HUES48 (cell line): ENCODE data around the gene TRAF7.

Experiments
- H3K27ac ChIP-seq: one replicate; pipeline ENCODE4 v1.7.0; 2013; ENCODE audit warnings: low read depth, low read length, inconsistent platforms
- H3K27me3 ChIP-seq: 2 replicates; pipeline ENCODE4 v1.6.1; 2013; ENCODE audit warnings: mild to moderate bottlenecking, low read length; ENCODE audit not compliant: control insufficient read depth, insufficient read depth
- H3K36me3 ChIP-seq: 2 replicates; pipeline ENCODE4 v1.6.1; 2013; ENCODE audit warnings: low read length; ENCODE audit not compliant: control insufficient read depth, insufficient read depth
- H3K4me1 ChIP-seq: 2 replicates; pipeline ENCODE4 v1.6.1; 2013; ENCODE audit warnings: mild to moderate bottlenecking, low read length; ENCODE audit not compliant: control insufficient read depth, insufficient read depth
- H3K4me3 ChIP-seq: 2 replicates; pipeline ENCODE4 v1.5.1; 2013; ENCODE audit warnings: mild to moderate bottlenecking, low read depth, low read length
- H3K9ac ChIP-seq: 2 replicates; pipeline ENCODE4 v1.6.1; 2013; ENCODE audit warnings: mild to moderate bottlenecking, low read depth, low read length, moderate library complexity
- H3K9me3 ChIP-seq: 2 replicates; pipeline ENCODE4 v1.6.1; 2013; ENCODE audit warnings: low read length; ENCODE audit not compliant: control insufficient read depth, insufficient read depth

The TRAF7 gene

GRCh38 chr16:2172688-2173335 is 17.2 kb downstream of the TRAF7 start:
- no peaks in the 10 kb centered on the region for H3K27me3 ChIP-seq
- H3K4me1 ChIP-seq: no peaks in the 10 kb centered on the region
- no peak overlapping the region for H3K27ac ChIP-seq
- H3K9me3 ChIP-seq: no peaks in the 10 kb centered on the region
- no peak overlapping the region for H3K9ac ChIP-seq
- H3K4me3 ChIP-seq: no peak overlapping the region
- H3K36me3 ChIP-seq: peaks cover 77% of the 10 kb centered on the region

- H3K27me3 ChIP-seq: no peaks in the 10 kb centered on the region
- H3K36me3 ChIP-seq: peaks cover 72% of the 10 kb centered on the region
- no peaks in the 10 kb centered on the region for H3K4me1 ChIP-seq
- no peak overlapping the region for H3K27ac ChIP-seq
- no peak overlapping the region for H3K9ac ChIP-seq
- no peaks in the 10 kb centered on the region for H3K9me3 ChIP-seq
- no peak overlapping the region for H3K4me3 ChIP-seq
These were observed 17.8 kb downstream of the TRAF7 start for GRCh38 chr16:2173366-2173765.

GRCh38 chr16:2173916-2174315 is 18.3 kb downstream of the TRAF7 start:
- Histone ChIP-seq H3K9ac (no peak overlapping the region), H3K36me3 (peaks cover 67% of the 10 kb centered on the region), H3K27ac (no peak overlapping the region), H3K9me3 (no peaks in the 10 kb centered on the region), H3K4me3 (no peak overlapping the region), H3K4me1 (no peaks in the 10 kb centered on the region), H3K27me3 (no peaks in the 10 kb centered on the region)

GRCh38 chr16:2174396-2175131 is 19.0 kb downstream of the TRAF7 start:
- Histone ChIP-seq H3K27ac (no peak overlapping the region), H3K4me1 (no peaks in the 10 kb centered on the region), H3K36me3 (peaks cover 62% of the 10 kb centered on the region), H3K9me3 (no peaks in the 10 kb centered on the region), H3K9ac (no peak overlapping the region), H3K4me3 (no peak overlapping the region), H3K27me3 (no peaks in the 10 kb centered on the region)

GRCh38 chr16:2175454-2175853 is 19.9 kb downstream of the TRAF7 start:
- no peak overlapping the region for H3K4me3 ChIP-seq
- no peaks in the 10 kb centered on the region for H3K9me3 ChIP-seq
- peaks cover 61% of the 10 kb centered on the region for H3K36me3 ChIP-seq
- no peaks in the 10 kb centered on the region for H3K4me1 ChIP-seq
- H3K27ac ChIP-seq: no peak overlapping the region
- no peak overlapping the region for H3K9ac ChIP-seq
- no peaks in the 10 kb centered on the region for H3K27me3 ChIP-seq

- no peaks in the 10 kb centered on the region for H3K27me3 ChIP-seq
- H3K27ac ChIP-seq: no peak overlapping the region
- no peaks in the 10 kb centered on the region for H3K4me1 ChIP-seq
- H3K36me3 ChIP-seq: peaks cover 58% of the 10 kb centered on the region
- no peak overlapping the region for H3K9ac ChIP-seq
- no peak overlapping the region for H3K4me3 ChIP-seq
- H3K9me3 ChIP-seq: no peaks in the 10 kb centered on the region
These were observed 20.5 kb downstream of the TRAF7 start for GRCh38 chr16:2176047-2176446.

- Histone ChIP-seq H3K4me3 (no peak overlapping the region), H3K27me3 (no peaks in the 10 kb centered on the region), H3K4me1 (no peaks in the 10 kb centered on the region), H3K27ac (no peak overlapping the region), H3K9ac (no peak overlapping the region), H3K36me3 (peaks cover 50% of the 10 kb centered on the region), H3K9me3 (no peaks in the 10 kb centered on the region)
These were observed 21.5 kb downstream of the TRAF7 start for GRCh38 chr16:2177101-2177500.

- H3K4me1 ChIP-seq: no peaks in the 10 kb centered on the region
- H3K9ac ChIP-seq: no peak overlapping the region
- peaks cover 47% of the 10 kb centered on the region for H3K36me3 ChIP-seq
These were observed 22.0 kb downstream of the TRAF7 start for GRCh38 chr16:2177561-2177960.

GRCh38 chr16:2178321-2179106 is 22.9 kb downstream of the TRAF7 start:
- Histone ChIP-seq H3K4me3 (no peak overlapping the region; the same call in 1 of the 2 replicates), H3K4me1 (no peaks in the 10 kb centered on the region), H3K36me3 (peaks cover 38% of the 10 kb centered on the region), H3K27me3 (no peaks in the 10 kb centered on the region), H3K27ac (no peak overlapping the region), H3K9me3 (no peaks in the 10 kb centered on the region), H3K9ac (no peak overlapping the region)

More at GRCh38 chr16:2177561-2177960, 22.0 kb downstream of the TRAF7 start:
- no peak overlapping the region for H3K4me3 ChIP-seq
- H3K9me3 ChIP-seq: no peaks in the 10 kb centered on the region
- no peak overlapping the region for H3K27ac ChIP-seq
- no peaks in the 10 kb centered on the region for H3K27me3 ChIP-seq

GRCh38 chr16:2179107-2179501 is 23.5 kb downstream of the TRAF7 start:
- no peak overlapping the region for H3K27ac ChIP-seq
- no peaks in the 10 kb centered on the region for H3K4me1 ChIP-seq
- H3K36me3 ChIP-seq: peaks cover 33% of the 10 kb centered on the region
- H3K4me3 ChIP-seq: no peak overlapping the region; the same call in 1 of the 2 replicates
- H3K27me3 ChIP-seq: no peaks in the 10 kb centered on the region
- H3K9ac ChIP-seq: no peak overlapping the region
- H3K9me3 ChIP-seq: no peaks in the 10 kb centered on the region

GRCh38 chr16:2179576-2179975 is 24.0 kb downstream of the TRAF7 start:
- Histone ChIP-seq H3K36me3 (peaks cover 28% of the 10 kb centered on the region), H3K9ac (no peak overlapping the region), H3K4me1 (no peaks in the 10 kb centered on the region), H3K9me3 (no peaks in the 10 kb centered on the region), H3K27me3 (no peaks in the 10 kb centered on the region), H3K4me3 (no peak overlapping the region; the same call in 1 of the 2 replicates), H3K27ac (no peak overlapping the region)
